ENCODE results near the gene MICAL3. TPM values are rescaled to one million over a fixed set of nuclear protein-coding genes. Genes with fewer than 3 reads are reported as not detected.

The MICAL3 gene
- total and polyA plus RNA-seq, 2 experiments from 2014 or later = 6.1 to 25.1 TPM

DNA sequence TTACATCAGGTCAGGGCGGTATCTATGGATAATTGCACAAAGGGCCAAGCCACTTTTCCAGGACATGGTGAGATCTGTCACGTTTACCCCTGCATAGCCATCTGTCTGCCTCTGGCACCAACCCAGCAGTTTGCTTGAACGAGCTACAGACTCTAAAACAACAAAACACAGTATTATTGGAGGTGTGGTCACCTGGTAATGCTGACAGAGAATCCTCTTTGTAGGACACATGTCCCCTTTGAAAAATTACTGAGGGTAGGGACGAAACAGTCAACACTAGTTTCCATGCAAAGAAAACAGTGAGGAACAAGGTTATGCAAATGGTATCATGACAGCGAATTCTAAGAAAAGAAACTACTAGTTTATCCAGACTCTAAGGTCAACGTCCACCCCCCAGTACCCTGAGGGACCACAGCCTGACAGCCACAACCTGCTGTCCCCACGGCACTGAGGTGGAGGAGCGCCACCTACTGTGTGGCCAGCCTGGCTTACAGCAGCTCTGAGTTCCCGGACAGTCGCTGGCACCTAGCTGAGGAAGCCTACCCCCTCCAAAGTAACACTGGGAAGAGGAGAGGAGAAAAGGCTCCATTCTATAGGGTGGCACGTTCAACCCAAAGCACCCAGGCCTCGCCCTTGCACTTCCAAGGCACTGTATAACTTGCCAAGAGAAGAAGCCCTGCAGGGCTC is 132.7 kb downstream of the MICAL3 start:
- Histone ChIP-seq H4K20me1 (ENCODE audit: insufficient read depth) (no peaks in the 10 kb centered on the region), H3K9ac (no peak overlapping the region), H3F3A (ENCODE audit: insufficient read depth) (no peaks in the 10 kb centered on the region), H3K36me3 (ENCODE audit: low read depth) (peaks cover 37% of the 10 kb centered on the region), H3K27ac (no peak overlapping the region), H2AFZ (no peak overlapping the region), H3K79me2 (ENCODE audit: insufficient read depth) (0 out of 2 replicates have a peak, but pooled peaks cover 8% of the 10 kb centered on the region), H3K4me1 (ENCODE audit: insufficient read depth) (no peaks in the 10 kb centered on the region), H3K9me2 (ENCODE audit: insufficient read depth) (no peaks in the 10 kb centered on the region), H3K9me3 (ENCODE audit: low read depth) (no peaks in the 10 kb centered on the region), H3K4me2 (ENCODE audit: unreplicated experiment) (no peak overlapping the region), H3K4me3 (no peak overlapping the region), H3K27me3 (replicated peaks; ENCODE audit: insufficient read depth) (no peaks in the 10 kb centered on the region)
- TF ChIP-seq EZH2phosphoT487 (IDR thresholded peaks at IDR 0.05; ENCODE audit: insufficient read depth, low read depth) = no peak
- no peak for TF ChIP-seq EZH2 (IDR thresholded peaks at IDR 0.05; ENCODE audit: insufficient read depth, poor library complexity, severe bottlenecking)
- DNase-seq = no peak
- in situ Hi-C loops (cut with MboI) = no loop called here
- 66 to 76% methylated on average over 12 of the region's 12 CpGs for WGBS, 2 experiments (ENCODE audit: low coverage in 1 of 2, low lambda C conversion rate in 2 of 2, missing lambda C conversion rate in 2 of 2)

DNA sequence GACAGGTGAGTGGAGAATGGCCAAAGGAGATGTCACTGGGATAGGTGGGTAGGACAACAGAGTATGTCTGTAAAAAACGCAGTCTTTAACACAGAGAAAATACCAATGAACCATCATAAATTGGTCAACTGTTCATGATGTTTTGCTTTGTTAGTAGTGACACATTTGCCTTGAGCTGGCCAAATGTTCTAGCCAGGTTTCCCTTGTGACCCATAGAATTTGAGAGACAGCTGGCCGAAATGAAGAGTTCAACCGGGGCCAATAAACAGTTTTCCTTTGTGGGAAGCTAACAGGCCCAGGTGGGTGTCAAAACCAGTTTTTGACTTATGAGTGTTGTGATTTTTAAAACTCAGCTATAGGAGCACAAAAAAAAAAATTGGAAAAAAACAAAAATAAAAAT is 133.5 kb downstream of the MICAL3 start:
- Histone ChIP-seq H3F3A (ENCODE audit: insufficient read depth) (no peaks in the 10 kb centered on the region), H3K79me2 (ENCODE audit: insufficient read depth) (0 out of 2 replicates have a peak, but pooled peaks cover 8% of the 10 kb centered on the region), H3K9me3 (ENCODE audit: low read depth) (no peaks in the 10 kb centered on the region), H3K27me3 (replicated peaks; ENCODE audit: insufficient read depth) (no peaks in the 10 kb centered on the region), H4K20me1 (ENCODE audit: insufficient read depth) (no peaks in the 10 kb centered on the region), H3K4me1 (ENCODE audit: insufficient read depth) (no peaks in the 10 kb centered on the region), H3K27ac (no peak overlapping the region), H3K9me2 (ENCODE audit: insufficient read depth) (no peaks in the 10 kb centered on the region), H3K4me3 (no peak overlapping the region), H3K36me3 (ENCODE audit: low read depth) (peaks cover 40% of the 10 kb centered on the region), H3K4me2 (ENCODE audit: unreplicated experiment) (no peak overlapping the region), H2AFZ (no peak overlapping the region), H3K9ac (no peak overlapping the region)
- DNase-seq = no peak
- WGBS, 2 experiments (ENCODE audit: low coverage in 1 of 2, low lambda C conversion rate in 2 of 2, missing lambda C conversion rate in 2 of 2) = 22 to 32% methylated on average over 3 of the region's 3 CpGs
- in situ Hi-C loops (cut with MboI) = no loop called here
- TF ChIP-seq EZH2 (IDR thresholded peaks at IDR 0.05; ENCODE audit: insufficient read depth, poor library complexity, severe bottlenecking) (no peak), EZH2phosphoT487 (IDR thresholded peaks at IDR 0.05; ENCODE audit: insufficient read depth, low read depth) (no peak)

DNA sequence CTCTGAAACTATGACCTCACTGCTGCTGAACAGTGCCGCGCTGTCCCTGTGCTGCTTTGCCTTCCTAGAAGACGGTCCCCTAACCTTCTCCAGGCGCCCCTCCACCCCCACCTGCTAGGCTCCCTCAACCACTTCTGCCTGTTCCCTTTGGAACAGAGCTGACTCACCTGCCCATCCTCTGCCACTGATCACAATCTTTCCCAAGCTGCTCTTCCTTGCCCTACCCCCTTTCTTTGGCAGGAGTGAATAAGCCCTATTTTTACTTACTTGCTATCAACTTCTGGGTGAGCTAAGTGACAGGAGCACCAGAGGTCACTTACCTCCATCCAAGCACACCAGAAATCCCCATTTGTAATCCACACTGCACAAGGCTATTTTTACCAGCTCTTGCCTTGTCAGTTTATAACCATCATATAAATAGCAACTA is 134.1 kb downstream of the MICAL3 start:
- Histone ChIP-seq H3K9me2 (ENCODE audit: insufficient read depth) (no peaks in the 10 kb centered on the region), H3K27ac (no peak overlapping the region), H3K4me3 (no peak overlapping the region), H3K36me3 (ENCODE audit: low read depth) (peaks cover 37% of the 10 kb centered on the region), H2AFZ (no peak overlapping the region), H3K4me1 (ENCODE audit: insufficient read depth) (no peaks in the 10 kb centered on the region), H3F3A (ENCODE audit: insufficient read depth) (no peaks in the 10 kb centered on the region), H3K4me2 (ENCODE audit: unreplicated experiment) (no peak overlapping the region), H3K79me2 (ENCODE audit: insufficient read depth) (0 out of 2 replicates have a peak, but pooled peaks cover 8% of the 10 kb centered on the region), H3K27me3 (replicated peaks; ENCODE audit: insufficient read depth) (no peaks in the 10 kb centered on the region), H3K9me3 (ENCODE audit: low read depth) (no peaks in the 10 kb centered on the region), H4K20me1 (ENCODE audit: insufficient read depth) (no peaks in the 10 kb centered on the region), H3K9ac (no peak overlapping the region)
- TF ChIP-seq EZH2 (IDR thresholded peaks at IDR 0.05; ENCODE audit: insufficient read depth, poor library complexity, severe bottlenecking) (no peak), EZH2phosphoT487 (IDR thresholded peaks at IDR 0.05; ENCODE audit: insufficient read depth, low read depth) (no peak)
- peak; percentile 13 for DNase-seq
- 92 to 94% methylated on average over 4 of the region's 4 CpGs for WGBS, 2 experiments (ENCODE audit: low coverage in 1 of 2, low lambda C conversion rate in 2 of 2, missing lambda C conversion rate in 2 of 2)
- in situ Hi-C loops (cut with MboI) = no loop called here

DNA sequence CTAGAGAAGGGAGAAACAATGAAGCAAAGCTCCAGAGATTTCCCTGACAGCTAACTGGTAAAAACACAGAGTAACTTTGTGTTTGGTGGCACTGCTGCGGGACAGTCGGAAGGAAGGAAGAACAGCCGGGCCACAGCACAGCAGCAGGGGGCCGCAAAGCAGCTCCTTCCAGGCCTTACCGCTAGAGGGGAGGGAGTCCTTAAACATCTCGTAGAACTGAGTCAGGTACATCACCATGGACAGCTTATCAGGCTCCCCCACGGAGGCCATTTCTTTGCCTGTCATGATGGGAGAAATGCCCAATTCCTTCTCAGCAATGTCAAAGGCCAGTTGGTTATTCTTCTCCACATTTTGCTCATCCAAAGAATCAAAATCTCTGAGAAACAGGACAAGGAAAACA is 135.5 kb downstream of the MICAL3 start:
- no peak for DNase-seq

More for the DNA sequence above, 135.5 kb downstream of the MICAL3 start:
- peaks cover 38% of the 10 kb centered on the region for H3K36me3 ChIP-seq (ENCODE audit: low read depth)
- TF ChIP-seq EZH2phosphoT487 (IDR thresholded peaks at IDR 0.05; ENCODE audit: insufficient read depth, low read depth) (no peak), EZH2 (IDR thresholded peaks at IDR 0.05; ENCODE audit: insufficient read depth, poor library complexity, severe bottlenecking) (no peak)
- in situ Hi-C loops (cut with MboI) = no loop called here
- no peak overlapping the region for H3K4me3 ChIP-seq
- no peak overlapping the region for H3K27ac ChIP-seq
- no peak overlapping the region for H3K9ac ChIP-seq
- 0 out of 2 replicates have a peak, but pooled peaks cover 8% of the 10 kb centered on the region for H3K79me2 ChIP-seq (ENCODE audit: insufficient read depth)
- H2AFZ ChIP-seq = no peak overlapping the region
- no peak overlapping the region for H3K4me2 ChIP-seq (ENCODE audit: unreplicated experiment)
- H4K20me1 ChIP-seq (ENCODE audit: insufficient read depth) = no peaks in the 10 kb centered on the region
- H3F3A ChIP-seq (ENCODE audit: insufficient read depth) = no peaks in the 10 kb centered on the region
- H3K9me2 ChIP-seq (ENCODE audit: insufficient read depth) = no peaks in the 10 kb centered on the region
- H3K9me3 ChIP-seq (ENCODE audit: low read depth) = no peaks in the 10 kb centered on the region
- WGBS, 2 experiments (ENCODE audit: low coverage in 1 of 2, low lambda C conversion rate in 2 of 2, missing lambda C conversion rate in 2 of 2) = 84 to 90% methylated on average over 7 of the region's 7 CpGs
- H3K27me3 ChIP-seq (replicated peaks; ENCODE audit: insufficient read depth) = no peaks in the 10 kb centered on the region
- no peaks in the 10 kb centered on the region for H3K4me1 ChIP-seq (ENCODE audit: insufficient read depth)

Measured in GM23248 (cell line).